Measurements from ENCODE around the gene PRADC1. TPM values are rescaled to one million over a fixed set of nuclear protein-coding genes. Genes with fewer than 3 reads are reported as not detected.

Gene PRADC1
- total RNA-seq, 4 donors from 2014 or later = 14.4 to 31.5 (median 21.5) TPM

- TF ChIP-seq POLR2A (IDR thresholded peaks at IDR 0.05) = no peak
- no peak for TF ChIP-seq EP300 (IDR thresholded peaks at IDR 0.05)
- Histone ChIP-seq H3K9me3 (no peaks in the 10 kb centered on the region), H3K36me3 (peaks cover 4 to 85% (median 38%) of the 10 kb centered on the region in 3 donors), H3K27me3 (no peaks in the 10 kb centered on the region), H3K27ac (no peak overlapping the region), H3K4me1 (no peaks in the 10 kb centered on the region), H3K4me3 (no peak overlapping the region)
- DNase-seq (ENCODE audit: low spot score in 2 of 2) = no peak
- WGBS, 2 donors = 85 to 86% methylated on average over 17 of the region's 17 CpGs
Observed at GRCh38 chr2:73252238-73253027, 19.4 kb upstream of the PRADC1 start.

DNA sequence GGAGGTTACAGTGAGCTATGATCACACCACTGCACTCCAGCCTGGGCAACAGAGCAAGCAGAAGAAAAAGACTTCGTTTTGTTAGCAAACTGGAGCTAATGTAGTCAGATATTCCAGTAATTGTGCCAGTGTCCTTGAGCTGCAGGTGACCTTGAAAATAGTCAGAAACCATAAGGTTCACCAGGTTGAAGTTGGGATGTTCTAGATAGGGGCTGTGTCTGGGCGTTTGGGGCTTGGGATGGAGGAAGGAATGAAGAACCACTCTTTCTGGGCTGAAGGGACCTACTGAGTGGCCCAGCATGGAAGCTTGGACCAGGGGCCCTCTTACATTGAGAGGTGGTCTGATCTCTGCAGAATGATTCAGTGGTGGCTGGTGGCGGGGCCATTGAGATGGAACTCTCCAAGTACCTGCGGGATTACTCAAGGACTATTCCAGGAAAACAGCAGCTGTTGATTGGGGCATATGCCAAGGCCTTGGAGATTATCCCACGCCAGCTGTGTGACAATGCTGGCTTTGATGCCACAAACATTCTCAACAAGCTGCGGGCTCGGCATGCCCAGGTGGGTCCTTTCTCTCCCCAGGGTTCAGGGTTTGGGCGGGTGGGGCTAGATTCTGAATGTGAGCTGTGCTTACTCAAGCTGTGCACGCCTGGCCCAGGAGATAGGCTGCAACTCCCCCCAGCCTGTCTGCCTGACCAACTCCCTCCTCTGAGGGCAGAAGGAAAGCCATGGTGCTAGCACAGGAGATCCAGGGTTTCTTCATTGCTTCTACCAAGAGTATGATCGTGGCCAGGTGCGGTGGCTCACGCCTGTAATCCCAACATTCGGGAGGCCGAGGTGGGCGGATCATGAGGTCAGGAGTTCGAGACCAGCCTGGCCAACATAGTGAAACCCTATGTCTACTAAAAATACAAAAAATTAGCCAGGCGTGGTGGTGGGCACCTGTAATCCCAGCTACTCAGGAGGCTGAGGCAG, 18.1 kb upstream of the PRADC1 start:
- Histone ChIP-seq H3K4me1 (no peaks in the 10 kb centered on the region), H3K36me3 (peaks cover 7 to 98% (median 49%) of the 10 kb centered on the region in 3 donors), H3K9me3 (no peaks in the 10 kb centered on the region), H3K27ac (no peak overlapping the region), H3K27me3 (no peaks in the 10 kb centered on the region), H3K4me3 (no peak overlapping the region)
- DNase-seq (ENCODE audit: low spot score in 2 of 2) = no peak
- TF ChIP-seq POLR2A (IDR thresholded peaks at IDR 0.05) = no peak
- 89 to 95% methylated on average over 15 to 17 of the region's 17 CpGs for WGBS, 2 donors

DNA sequence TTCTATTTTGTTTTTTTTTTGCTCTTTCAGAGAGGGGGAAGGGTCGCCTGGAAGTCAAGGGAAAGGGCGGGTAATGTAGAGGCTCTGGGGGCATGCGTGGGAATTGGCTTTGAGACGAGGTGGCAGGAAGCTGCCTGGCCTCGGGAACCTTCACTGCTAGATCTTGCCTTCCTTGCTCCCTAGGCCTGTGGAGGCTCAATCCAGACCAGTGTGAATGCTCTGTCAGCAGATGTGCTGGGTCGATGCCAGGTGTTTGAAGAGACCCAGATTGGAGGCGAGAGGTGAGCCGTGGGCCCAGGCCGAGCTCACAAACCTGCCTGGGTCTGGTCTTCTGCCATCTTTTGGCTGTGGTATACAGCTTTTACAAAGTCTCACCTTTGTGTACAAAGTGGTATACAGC, 16.6 kb upstream of the PRADC1 start:
- 77 to 86% methylated on average over 9 of the region's 9 CpGs for WGBS, 2 donors
- H3K4me3 ChIP-seq = no peak overlapping the region
- H3K27me3 ChIP-seq = no peaks in the 10 kb centered on the region
- H3K4me1 ChIP-seq = no peaks in the 10 kb centered on the region
- H3K36me3 ChIP-seq = peaks cover 7 to 100% (median 49%) of the 10 kb centered on the region in 3 donors
- no peak for TF ChIP-seq POLR2A (IDR thresholded peaks at IDR 0.05)
- TF ChIP-seq, protein P1, sequence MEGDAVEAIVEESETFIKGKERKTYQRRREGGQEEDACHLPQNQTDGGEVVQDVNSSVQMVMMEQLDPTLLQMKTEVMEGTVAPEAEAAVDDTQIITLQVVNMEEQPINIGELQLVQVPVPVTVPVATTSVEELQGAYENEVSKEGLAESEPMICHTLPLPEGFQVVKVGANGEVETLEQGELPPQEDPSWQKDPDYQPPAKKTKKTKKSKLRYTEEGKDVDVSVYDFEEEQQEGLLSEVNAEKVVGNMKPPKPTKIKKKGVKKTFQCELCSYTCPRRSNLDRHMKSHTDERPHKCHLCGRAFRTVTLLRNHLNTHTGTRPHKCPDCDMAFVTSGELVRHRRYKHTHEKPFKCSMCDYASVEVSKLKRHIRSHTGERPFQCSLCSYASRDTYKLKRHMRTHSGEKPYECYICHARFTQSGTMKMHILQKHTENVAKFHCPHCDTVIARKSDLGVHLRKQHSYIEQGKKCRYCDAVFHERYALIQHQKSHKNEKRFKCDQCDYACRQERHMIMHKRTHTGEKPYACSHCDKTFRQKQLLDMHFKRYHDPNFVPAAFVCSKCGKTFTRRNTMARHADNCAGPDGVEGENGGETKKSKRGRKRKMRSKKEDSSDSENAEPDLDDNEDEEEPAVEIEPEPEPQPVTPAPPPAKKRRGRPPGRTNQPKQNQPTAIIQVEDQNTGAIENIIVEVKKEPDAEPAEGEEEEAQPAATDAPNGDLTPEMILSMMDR (IDR thresholded peaks at IDR 0.05) = no peak
- no peak for TF ChIP-seq EP300 (IDR thresholded peaks at IDR 0.05)
- H3K27ac ChIP-seq = no peak overlapping the region
- no peaks in the 10 kb centered on the region for H3K9me3 ChIP-seq
- DNase-seq (ENCODE audit: low spot score in 2 of 2) = no peak

- 74 to 78% methylated on average over 3 of the region's 3 CpGs for WGBS, 2 donors
- Histone ChIP-seq H3K27ac (no peak overlapping the region), H3K27me3 (no peaks in the 10 kb centered on the region), H3K4me1 (no peaks in the 10 kb centered on the region), H3K36me3 (peaks cover 11 to 99% (median 45%) of the 10 kb centered on the region in 3 donors), H3K4me3 (no peak overlapping the region), H3K9me3 (no peaks in the 10 kb centered on the region)
- DNase-seq (ENCODE audit: low spot score in 2 of 2) = no peak
- TF ChIP-seq POLR2A (IDR thresholded peaks at IDR 0.05) (no peak), EP300 (IDR thresholded peaks at IDR 0.05) (no peak)
- TF ChIP-seq, protein P1 (IDR thresholded peaks at IDR 0.05) = no peak
Observed at GRCh38 chr2:73246850-73247249, 13.8 kb upstream of the PRADC1 start.

DNA sequence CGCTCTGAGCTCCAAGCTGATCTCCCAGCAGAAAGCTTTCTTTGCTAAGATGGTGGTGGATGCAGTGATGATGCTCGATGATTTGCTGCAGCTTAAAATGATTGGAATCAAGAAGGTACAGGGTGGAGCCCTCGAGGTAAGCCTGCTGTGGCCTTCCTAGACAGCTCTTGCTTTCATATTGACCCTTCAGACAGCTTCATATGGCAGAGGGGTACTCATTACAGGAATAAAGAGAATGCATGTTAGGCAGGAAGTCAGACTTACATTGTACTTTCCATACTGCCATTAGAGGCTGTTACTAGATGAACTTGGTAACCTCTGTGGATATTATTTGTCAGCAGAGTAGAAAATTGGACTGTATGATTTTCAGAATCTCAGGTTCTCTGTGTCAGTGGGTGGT, 11.5 kb upstream of the PRADC1 start:
- H3K27me3 ChIP-seq = no peaks in the 10 kb centered on the region
- no peak overlapping the region for H3K4me3 ChIP-seq
- WGBS, 2 donors = 90 to 94% methylated on average over 3 of the region's 3 CpGs
- DNase-seq (ENCODE audit: low spot score in 2 of 2) = no peak
- H3K9me3 ChIP-seq = no peaks in the 10 kb centered on the region
- H3K4me1 ChIP-seq = peaks cover 0 to 3% (median 0%) of the 10 kb centered on the region in 4 donors
- TF ChIP-seq, protein P1 (IDR thresholded peaks at IDR 0.05) = no peak
- no peak overlapping the region for H3K27ac ChIP-seq
- peaks cover 8 to 94% (median 31%) of the 10 kb centered on the region in 3 donors for H3K36me3 ChIP-seq

Data from tibial nerve (tissue), 4 donors.